GM19023 (cell line): Measurements from ENCODE around the gene DHRS11.

Experiments
- ATAC-seq: cut with Tn5 transposase; IDR thresholded peaks from one replicate; pipeline ENCODE4 v1.9.1; 2021; ENCODE audit warnings: mild to moderate bottlenecking, moderate library complexity; ENCODE audit not compliant: unreplicated experiment

Gene DHRS11, protein sequence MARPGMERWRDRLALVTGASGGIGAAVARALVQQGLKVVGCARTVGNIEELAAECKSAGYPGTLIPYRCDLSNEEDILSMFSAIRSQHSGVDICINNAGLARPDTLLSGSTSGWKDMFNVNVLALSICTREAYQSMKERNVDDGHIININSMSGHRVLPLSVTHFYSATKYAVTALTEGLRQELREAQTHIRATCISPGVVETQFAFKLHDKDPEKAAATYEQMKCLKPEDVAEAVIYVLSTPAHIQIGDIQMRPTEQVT

GRCh38 chr17:36591434-36592315 lies at the start of gene DHRS11:
DHRS11 (plus strand) TSS chr17:36591879; CDS start chr17:36592010, 131 bp downstream.
- ATAC-seq, result peak; percentile 78

DNA sequence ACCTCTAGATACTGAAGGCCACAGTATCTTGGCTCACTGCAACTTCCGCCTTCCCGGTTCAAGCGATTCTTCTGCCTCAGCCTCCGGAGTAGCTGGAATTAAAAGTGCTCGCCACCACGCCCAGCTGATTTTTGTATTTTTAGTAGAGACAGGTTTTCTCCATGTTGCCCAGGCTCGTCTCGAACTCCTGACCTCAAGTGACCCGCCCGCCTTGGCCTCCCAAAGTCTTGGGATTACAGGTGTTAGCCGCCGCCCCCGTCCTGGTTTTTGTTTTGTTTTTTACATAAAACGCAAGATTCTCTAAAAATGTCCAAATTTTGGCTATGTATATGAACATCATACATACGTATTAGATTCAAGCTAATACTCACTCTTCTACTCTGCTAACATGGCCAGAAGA lies 48.9 kb upstream of the DHRS11 start:
- ATAC-seq, result no peak

- ATAC-seq, result peak; percentile 1
Measured at GRCh38 chr17:36544044-36544306, 47.7 kb upstream of the DHRS11 start.

DNA sequence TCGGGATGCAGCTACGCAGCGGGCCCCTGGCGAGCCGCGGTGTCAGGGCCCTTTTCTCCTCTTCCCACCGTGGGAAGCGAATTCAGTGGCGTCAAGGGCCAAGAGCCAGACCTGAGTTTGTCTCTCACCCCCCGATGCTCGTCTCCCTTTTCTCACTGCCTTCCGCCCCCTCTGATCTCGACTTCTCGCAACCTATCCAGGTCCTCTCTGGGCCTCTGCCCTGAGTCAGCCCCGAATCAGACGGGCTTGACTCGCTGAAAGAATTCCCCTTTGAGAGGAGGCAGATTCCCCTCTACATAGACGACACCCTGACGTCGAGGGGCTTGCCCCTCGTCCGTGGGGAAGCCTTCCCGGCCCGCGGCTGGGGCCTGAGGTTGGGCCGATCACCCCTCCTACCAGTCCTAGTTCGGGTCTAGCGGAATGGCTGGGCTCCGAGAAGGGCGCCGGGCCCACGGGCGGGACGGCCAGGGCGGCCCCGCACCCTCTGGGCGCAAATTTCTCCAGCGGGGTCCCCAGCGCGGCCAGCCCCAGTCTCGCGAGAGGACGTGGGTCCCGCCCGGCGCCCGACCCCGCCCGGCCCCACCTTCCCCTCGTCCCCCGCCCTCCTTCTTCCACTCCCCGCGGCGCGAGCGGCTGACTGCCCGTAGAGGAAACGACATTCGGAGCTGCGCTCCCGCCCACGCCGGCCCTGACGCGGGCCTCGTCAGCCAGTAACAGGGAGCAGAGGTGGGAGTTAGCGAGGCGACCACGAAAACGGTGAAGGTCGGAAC lies 47.2 kb upstream of the DHRS11 start, which contains the start of gene GGNBP2:
Gene GGNBP2, plus strand, starts transcription at position 613 of the 770 bp plus-strand sequence. CDS start 806 bp downstream, outside the sequence.
- ATAC-seq, result peak; percentile 52

- peak; percentile 29 for ATAC-seq
Measured at GRCh38 chr17:36545077-36545464, 46.6 kb upstream of the DHRS11 start.

- peak; percentile 65 for ATAC-seq
Measured at GRCh38 chr17:36545465-36546417, 45.9 kb upstream of the DHRS11 start.

DNA sequence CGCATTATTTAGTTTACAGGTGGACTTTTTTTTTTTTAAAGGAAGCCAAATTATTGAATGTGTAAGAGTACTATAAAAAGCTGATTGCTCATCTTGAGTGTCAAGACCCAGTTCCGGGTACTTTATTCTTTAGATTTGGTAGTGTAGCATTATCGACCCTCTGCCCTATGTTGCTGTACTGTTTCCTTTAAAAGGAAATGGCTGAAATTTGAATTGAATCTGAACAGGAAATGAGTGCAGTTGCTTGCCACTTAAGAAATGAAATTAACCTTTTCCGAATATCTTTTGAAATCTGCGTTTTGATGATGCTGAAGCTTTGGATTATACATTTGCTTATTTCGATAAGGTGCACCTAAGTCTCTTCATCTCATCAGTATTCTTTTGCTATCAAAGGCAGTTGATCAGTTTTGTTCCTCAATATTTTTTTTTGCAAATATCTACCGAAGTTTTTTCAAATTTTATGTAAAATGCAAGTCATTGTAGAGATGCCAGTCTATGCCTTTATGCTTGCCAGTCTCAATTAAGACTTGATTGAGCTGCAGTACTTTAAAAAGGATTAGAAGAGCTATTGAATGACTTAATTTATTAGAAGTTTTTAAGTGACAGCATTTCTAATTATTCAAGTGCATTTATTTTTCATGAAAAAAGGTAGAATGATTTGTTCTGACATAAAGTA lies 45.1 kb upstream of the DHRS11 start:
- ATAC-seq, result no peak

GRCh38 chr17:36547776-36548175 lies 43.9 kb upstream of the DHRS11 start:
- no peak for ATAC-seq

GRCh38 chr17:36550491-36551417 lies 40.9 kb upstream of the DHRS11 start:
- no peak for ATAC-seq

- ATAC-seq, result no peak
Measured at GRCh38 chr17:36553459-36553858, 38.2 kb upstream of the DHRS11 start.

DNA sequence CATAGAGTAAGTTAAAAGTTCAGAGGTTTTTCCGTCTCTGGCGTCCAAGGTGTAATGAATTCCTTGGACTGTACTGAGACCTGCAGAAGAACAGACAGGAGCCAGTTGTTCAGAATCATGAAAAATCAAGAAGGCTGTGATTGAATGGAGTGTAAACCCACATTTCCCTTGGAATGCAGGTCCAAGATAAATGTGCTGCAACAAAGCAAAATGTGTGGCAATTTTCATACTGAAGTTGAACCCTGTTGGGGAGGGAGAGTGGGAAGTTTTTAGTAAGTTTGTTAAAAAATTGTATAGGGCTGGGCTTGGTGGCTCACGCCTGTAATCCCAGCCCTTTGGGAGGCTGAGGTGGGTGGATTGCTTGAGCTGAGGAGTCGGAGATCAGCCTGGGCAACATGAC lies 25.6 kb upstream of the DHRS11 start:
- ATAC-seq, result no peak

DNA sequence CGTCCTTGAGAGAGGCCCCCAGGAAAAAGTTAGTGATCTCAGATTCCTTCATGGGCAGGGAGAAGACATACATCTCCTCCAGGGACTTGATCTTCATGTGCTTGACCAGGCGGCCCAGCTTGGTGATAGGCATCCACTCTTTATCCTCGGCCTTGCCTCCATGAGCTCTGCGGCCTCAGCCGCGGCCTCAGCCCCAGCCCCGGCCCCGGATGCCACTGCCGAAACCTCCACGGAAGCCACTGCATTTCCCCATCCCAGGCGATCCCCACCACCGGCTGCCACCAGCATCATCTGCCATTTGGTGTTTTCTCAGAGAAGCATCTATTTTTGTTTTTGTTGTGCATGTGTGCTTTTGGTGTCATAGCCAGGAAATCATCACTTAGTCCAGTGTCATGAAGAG lies 16.7 kb upstream of the DHRS11 start:
- no peak for ATAC-seq

DNA sequence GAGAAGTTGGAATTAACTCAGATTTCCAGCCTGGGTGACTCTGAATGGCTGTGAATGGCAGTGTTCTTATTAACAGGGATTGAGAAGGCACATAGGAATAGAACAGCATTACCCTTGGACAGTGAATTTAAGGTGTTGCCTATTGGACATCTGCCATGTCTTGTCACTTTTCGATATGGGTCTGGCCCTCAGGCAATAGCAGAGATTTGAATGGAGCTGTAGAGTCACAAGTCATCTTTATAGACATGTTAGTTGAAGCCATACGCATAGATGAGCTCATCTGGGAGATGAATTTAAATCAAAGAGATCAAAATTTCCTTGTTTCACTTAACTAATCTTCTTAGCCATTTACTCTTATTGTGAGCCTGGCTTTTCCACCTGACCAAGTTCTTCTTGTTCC lies 14.9 kb upstream of the DHRS11 start:
- ATAC-seq, result no peak

DNA sequence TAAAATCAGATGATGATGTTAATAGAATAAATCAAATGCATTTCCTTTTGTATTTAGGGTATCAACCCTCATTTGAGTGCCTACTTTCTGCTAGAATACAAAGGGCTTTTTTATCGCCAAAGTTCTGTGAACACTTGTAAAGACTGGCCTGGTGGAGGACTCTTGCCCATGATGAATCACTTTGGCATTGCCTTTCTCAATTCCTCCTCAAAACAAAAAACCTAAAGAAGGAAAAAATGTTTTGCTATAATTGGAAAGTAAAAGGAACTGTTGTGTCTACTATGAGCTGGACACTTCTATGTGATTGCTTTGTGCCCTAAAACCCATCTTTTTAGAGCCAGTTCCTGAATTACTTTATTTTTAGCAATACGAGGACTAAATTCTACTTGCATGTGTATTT lies 13.0 kb upstream of the DHRS11 start:
- no peak for ATAC-seq

- no peak for ATAC-seq
Measured at GRCh38 chr17:36583787-36584186, 7.9 kb upstream of the DHRS11 start.

DNA sequence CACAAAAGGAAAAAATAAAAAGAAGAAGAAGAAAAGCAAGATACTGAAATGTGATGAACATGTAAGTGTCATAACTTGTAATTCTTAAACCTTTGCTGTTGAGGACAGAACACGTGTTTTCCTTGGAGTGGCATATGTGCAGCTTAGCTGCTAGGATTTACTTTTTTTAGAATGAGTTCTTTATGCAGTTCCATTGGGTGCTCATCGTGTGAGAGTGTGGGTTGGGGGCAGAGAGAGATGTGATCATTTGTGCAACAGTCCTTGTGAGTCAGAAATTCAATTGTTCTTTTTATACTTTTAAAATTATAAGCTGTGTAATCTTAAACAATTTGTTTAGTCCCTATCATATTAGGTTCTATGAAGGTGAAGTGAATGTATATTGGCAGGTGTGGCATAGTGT lies 5.5 kb upstream of the DHRS11 start:
- no peak for ATAC-seq

- no peak for ATAC-seq
Measured at GRCh38 chr17:36590082-36590481, 1.6 kb upstream of the DHRS11 start.

DNA sequence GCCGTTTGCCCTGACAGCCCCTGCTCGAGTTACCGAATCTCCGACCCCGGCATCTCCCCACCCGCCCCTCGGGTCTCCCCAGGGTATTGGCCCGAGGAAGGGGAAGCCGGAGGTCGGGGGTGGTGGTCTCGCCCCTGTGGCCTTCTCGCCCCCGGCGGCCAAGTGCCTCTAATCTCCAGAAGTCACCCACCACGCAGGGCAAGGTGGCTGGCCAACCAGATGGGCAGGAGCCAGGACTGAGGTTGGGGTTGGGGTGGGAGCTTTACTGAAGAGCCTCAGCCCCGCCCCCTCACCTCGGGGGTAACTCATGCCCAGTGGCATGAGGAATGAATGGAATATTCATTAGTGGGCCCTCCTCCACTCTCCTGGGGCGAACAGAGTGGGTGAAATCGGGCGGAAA lies 637 bp downstream of the DHRS11 start:
- ATAC-seq, result no peak
